Measurements from ENCODE around the gene ACSL3. TPM values are rescaled to one million over a fixed set of nuclear protein-coding genes. Genes with fewer than 3 reads are reported as not detected.

Gene ACSL3
- total RNA-seq, 3 donors from 2014 or later (not counting 1 experiment from before 2014, with no cell fraction given) = 55.4 to 86.6 (median 66.7) TPM

GRCh38 chr2:222835143-222835822, 25.6 kb upstream of the ACSL3 start:
- H3K4me3 Mint-ChIP-seq = no peak overlapping the region
- intact Hi-C loops (cut with micrococcal nuclease) = no loop called here
- no peak overlapping the region for H3K27ac ChIP-seq (ENCODE audit: low read length)
- no peaks in the 10 kb centered on the region for H3K36me3 Mint-ChIP-seq
- no peaks in the 10 kb centered on the region for H3K9me3 Mint-ChIP-seq
- H3K4me3 ChIP-seq (ENCODE audit: low read length) = no peak overlapping the region
- H3K27me3 Mint-ChIP-seq (ENCODE audit: low read depth in 2 of 2) = peaks cover 18 to 41% of the 10 kb centered on the region in 2 donors
- TF ChIP-seq, protein P1, sequence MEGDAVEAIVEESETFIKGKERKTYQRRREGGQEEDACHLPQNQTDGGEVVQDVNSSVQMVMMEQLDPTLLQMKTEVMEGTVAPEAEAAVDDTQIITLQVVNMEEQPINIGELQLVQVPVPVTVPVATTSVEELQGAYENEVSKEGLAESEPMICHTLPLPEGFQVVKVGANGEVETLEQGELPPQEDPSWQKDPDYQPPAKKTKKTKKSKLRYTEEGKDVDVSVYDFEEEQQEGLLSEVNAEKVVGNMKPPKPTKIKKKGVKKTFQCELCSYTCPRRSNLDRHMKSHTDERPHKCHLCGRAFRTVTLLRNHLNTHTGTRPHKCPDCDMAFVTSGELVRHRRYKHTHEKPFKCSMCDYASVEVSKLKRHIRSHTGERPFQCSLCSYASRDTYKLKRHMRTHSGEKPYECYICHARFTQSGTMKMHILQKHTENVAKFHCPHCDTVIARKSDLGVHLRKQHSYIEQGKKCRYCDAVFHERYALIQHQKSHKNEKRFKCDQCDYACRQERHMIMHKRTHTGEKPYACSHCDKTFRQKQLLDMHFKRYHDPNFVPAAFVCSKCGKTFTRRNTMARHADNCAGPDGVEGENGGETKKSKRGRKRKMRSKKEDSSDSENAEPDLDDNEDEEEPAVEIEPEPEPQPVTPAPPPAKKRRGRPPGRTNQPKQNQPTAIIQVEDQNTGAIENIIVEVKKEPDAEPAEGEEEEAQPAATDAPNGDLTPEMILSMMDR (IDR thresholded peaks at IDR 0.05) = no peak
- 76% methylated on average over 7 of the region's 8 CpGs for WGBS (ENCODE audit: insufficient coverage)
- no peaks in the 10 kb centered on the region for H3K36me3 ChIP-seq (ENCODE audit: control insufficient read depth, insufficient read depth, low read length)
- H3K4me1 ChIP-seq (ENCODE audit: control insufficient read depth, insufficient read depth, low read length) = no peaks in the 10 kb centered on the region
- DNase-seq (no peak), ATAC-seq (no peak)
- no peaks in the 10 kb centered on the region for H3K4me1 Mint-ChIP-seq
- H3K27ac Mint-ChIP-seq = no peak overlapping the region
- H3K27me3 ChIP-seq (ENCODE audit: control insufficient read depth, insufficient read depth, low read length) = no peaks in the 10 kb centered on the region
- no peaks in the 10 kb centered on the region for H3K9me3 ChIP-seq (ENCODE audit: control insufficient read depth, insufficient read depth, low read length)

DNA sequence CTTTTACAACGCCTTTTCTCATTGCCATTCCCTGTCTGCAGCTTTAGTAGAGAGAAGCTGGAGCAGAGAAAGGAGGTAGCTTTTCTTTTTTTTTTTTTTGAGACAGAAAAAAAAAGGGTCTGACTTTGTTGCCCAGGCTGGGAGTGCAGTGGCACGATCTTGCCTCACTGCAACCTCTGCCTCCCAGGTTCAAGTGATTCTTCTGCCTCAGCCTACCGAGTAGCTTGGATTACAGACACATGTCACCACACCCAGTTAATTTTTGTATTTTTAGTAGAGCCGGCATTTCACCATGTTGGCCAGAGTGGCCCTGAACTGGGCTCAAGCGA, 25.0 kb upstream of the ACSL3 start:
- no peaks in the 10 kb centered on the region for H3K4me1 ChIP-seq (ENCODE audit: control insufficient read depth, insufficient read depth, low read length)
- TF ChIP-seq, protein P1 (IDR thresholded peaks at IDR 0.05) = no peak
- DNase-seq (no peak), ATAC-seq (no peak)
- Mint-ChIP-seq H3K9me3 (no peaks in the 10 kb centered on the region), H3K27ac (no peak overlapping the region), H3K4me1 (no peaks in the 10 kb centered on the region), H3K27me3 (ENCODE audit: low read depth in 2 of 2) (peaks cover 21 to 41% of the 10 kb centered on the region in 2 donors), H3K36me3 (no peaks in the 10 kb centered on the region), H3K4me3 (no peak overlapping the region)
- no peak overlapping the region for H3K27ac ChIP-seq (ENCODE audit: low read length)
- H3K4me3 ChIP-seq (ENCODE audit: low read length) = no peak overlapping the region
- no peaks in the 10 kb centered on the region for H3K9me3 ChIP-seq (ENCODE audit: control insufficient read depth, insufficient read depth, low read length)
- H3K27me3 ChIP-seq (ENCODE audit: control insufficient read depth, insufficient read depth, low read length) = no peaks in the 10 kb centered on the region
- intact Hi-C loops (cut with micrococcal nuclease) = no loop called here
- 89% methylated on average over 5 of the region's 5 CpGs for WGBS (ENCODE audit: insufficient coverage)
- no peaks in the 10 kb centered on the region for H3K36me3 ChIP-seq (ENCODE audit: control insufficient read depth, insufficient read depth, low read length)

GRCh38 chr2:222837643-222838056, 23.2 kb upstream of the ACSL3 start:
- Histone ChIP-seq H3K27ac (ENCODE audit: low read length) (no peak overlapping the region), H3K9me3 (ENCODE audit: control insufficient read depth, insufficient read depth, low read length) (no peaks in the 10 kb centered on the region), H3K36me3 (ENCODE audit: control insufficient read depth, insufficient read depth, low read length) (no peaks in the 10 kb centered on the region), H3K27me3 (ENCODE audit: control insufficient read depth, insufficient read depth, low read length) (no peaks in the 10 kb centered on the region), H3K4me1 (ENCODE audit: control insufficient read depth, insufficient read depth, low read length) (no peaks in the 10 kb centered on the region), H3K4me3 (ENCODE audit: low read length) (no peak overlapping the region)
- Mint-ChIP-seq H3K4me3 (no peak overlapping the region), H3K4me1 (no peaks in the 10 kb centered on the region), H3K27me3 (ENCODE audit: low read depth in 2 of 2) (peaks cover 18 to 43% of the 10 kb centered on the region in 2 donors), H3K9me3 (no peaks in the 10 kb centered on the region), H3K27ac (no peak overlapping the region), H3K36me3 (no peaks in the 10 kb centered on the region)
- intact Hi-C loops (cut with micrococcal nuclease) = no loop called here
- ATAC-seq (no peak), DNase-seq (no peak)
- TF ChIP-seq, protein P1 (IDR thresholded peaks at IDR 0.05) = no peak
- WGBS (ENCODE audit: insufficient coverage) = 85% methylated on average over 4 of the region's 4 CpGs
